Choroid plexus epithelial cell (primary cell): ENCODE measurements around the gene GP1BB.

Experiments
- DNase-seq: peaks from one replicate; pipeline ENCODE4 v3.0.0-alpha.2; 2010; ENCODE audit warnings: low read depth
- H3K4me3 ChIP-seq: 2 replicates; pipeline ENCODE4 v1.5.1; 2011; ENCODE audit warnings: low read depth, mild to moderate bottlenecking, control low read depth, low read length, moderate library complexity
- CTCF ChIP-seq: conservative IDR thresholded peaks from 2 replicates; pipeline ENCODE4 v1.5.1; 2011; ENCODE audit warnings: low read depth, mild to moderate bottlenecking, control low read depth, inconsistent platforms, low read length, moderate library complexity

GP1BB gene

GRCh38 chr22:19760951-19761724 is 37.8 kb downstream of the GP1BB start:
- no peak overlapping the region for H3K4me3 ChIP-seq
- DNase-seq: no peak
- TF ChIP-seq CTCF: no peak

GRCh38 chr22:19761725-19762567 is 38.6 kb downstream of the GP1BB start:
- TF ChIP-seq CTCF: no peak
- DNase-seq: no peak
- H3K4me3 ChIP-seq: no peak overlapping the region

GRCh38 chr22:19762568-19763457 is 39.5 kb downstream of the GP1BB start:
- no peak for TF ChIP-seq CTCF
- no peak overlapping the region for H3K4me3 ChIP-seq
- DNase-seq: no peak

- no peak overlapping the region for H3K4me3 ChIP-seq
- TF ChIP-seq CTCF: no peak
- DNase-seq: no peak
Observed at GRCh38 chr22:19763458-19764298, 40.3 kb downstream of the GP1BB start.

- no peak for TF ChIP-seq CTCF
- DNase-seq: no peak
Observed at GRCh38 chr22:19764299-19764593, 40.9 kb downstream of the GP1BB start.

More at GRCh38 chr22:19764299-19764593, 40.9 kb downstream of the GP1BB start:
- H3K4me3 ChIP-seq: no peak overlapping the region
